ENCODE results near the gene VPS4A. TPM values are rescaled to one million over a fixed set of nuclear protein-coding genes. Genes with fewer than 3 reads are reported as not detected.

VPS4A gene
- total RNA-seq, 2 donors from 2014 or later = 41.5 to 45.8 TPM

Other genes starting within 250 kb of the VPS4A start
- gene HAS3, start 205.7 kb upstream of the VPS4A start, total RNA-seq = under 1 TPM; 0.36 to 0.98 TPM
- gene CHTF8, start 178.8 kb upstream of the VPS4A start, total RNA-seq = 100 to 1,000 TPM; 118 to 133 TPM
- 10 to 100 TPM; 72.9 to 92.0 TPM for gene UTP4, start 178.7 kb upstream of the VPS4A start, total RNA-seq
- gene SNTB2, start 124.2 kb upstream of the VPS4A start, total RNA-seq = 10 to 100 TPM; 10.7 to 26.1 TPM
- 10 to 100 TPM; 15.6 to 26.9 TPM for gene PDF, start 19.2 kb downstream of the VPS4A start, total RNA-seq
- 10 to 100 TPM; 29.6 to 39.0 TPM for gene COG8, start 28.2 kb downstream of the VPS4A start, total RNA-seq
- 10 to 100 TPM; 52.3 to 82.8 TPM for gene NIP7, start 28.4 kb downstream of the VPS4A start, total RNA-seq
- gene TMED6, start 40.4 kb downstream of the VPS4A start, total RNA-seq = 1 to 10 TPM; 1.5 to 5.0 TPM
- 10 to 100 TPM; 39.9 to 43.3 TPM for gene TERF2, start 74.7 kb downstream of the VPS4A start, total RNA-seq
- 100 to 1,000 TPM; 162 to 230 TPM for gene CYB5B, start 113.3 kb downstream of the VPS4A start, total RNA-seq